CD4-positive, CD25-positive, alpha-beta regulatory T cell (primary cell): ENCODE measurements around the gene CREBBP. TPM values are rescaled to one million over a fixed set of nuclear protein-coding genes. Genes with fewer than 3 reads are reported as not detected.

ENCODE experiments used
- ATAC-seq, 2 donors: fragments of 150-1000 bp; cut with Tn5 transposase; one replicate each; pipeline ENCODE4 v1.10.0; 2021; ENCODE audit warnings: low read depth in 2 of 2, moderate number of reproducible peaks in 2 of 2, moderate library complexity in 1 of 2
- DNase-seq, 3 donors: peaks; one replicate each; pipeline versions ENCODE4 v3.0.0 to v3.0.0-alpha.2; 2012 to 2022; ENCODE audit warnings: mixed read lengths in 1 of 3
- H3K27ac ChIP-seq: one replicate; pipeline ENCODE4 v1.7.0; 2013; ENCODE audit warnings: mild to moderate bottlenecking, low read length; ENCODE audit not compliant: insufficient read depth, poor library complexity, severe bottlenecking
- H3K27me3 ChIP-seq: one replicate; pipeline ENCODE4 v1.7.0; 2013; ENCODE audit warnings: low read length; ENCODE audit not compliant: control insufficient read depth, insufficient read depth
- H3K36me3 ChIP-seq: one replicate; pipeline ENCODE4 v1.7.0; 2013; ENCODE audit warnings: mild to moderate bottlenecking, low read length, moderate library complexity; ENCODE audit not compliant: control insufficient read depth, insufficient read depth
- H3K4me1 ChIP-seq: 2 replicates; pipeline ENCODE4 v1.7.0; 2013; ENCODE audit warnings: mild to moderate bottlenecking, low read length; ENCODE audit not compliant: insufficient read depth, control insufficient read depth, poor library complexity, severe bottlenecking
- H3K4me3 ChIP-seq: one replicate; pipeline ENCODE4 v1.7.0; 2013; ENCODE audit warnings: low read depth, mild to moderate bottlenecking, low read length, moderate library complexity
- H3K9me3 ChIP-seq, 2 experiments: 1 replicate in 1 of 2; 2 replicates in 1 of 2; pipeline ENCODE4 v1.7.0; 2013; ENCODE audit warnings: low read length in 2 of 2, mild to moderate bottlenecking in 1 of 2, moderate library complexity in 1 of 2; ENCODE audit not compliant: control insufficient read depth in 2 of 2
- H3K27ac Mint-ChIP-seq, 3 donors: one replicate each; pipeline ENCODE4 v1.8.0; 2020 to 2022; ENCODE audit warnings: mild to moderate bottlenecking in 3 of 3, mixed read lengths in 3 of 3, moderate library complexity in 2 of 3
- H3K27me3 Mint-ChIP-seq: one replicate; pipeline ENCODE4 v1.8.0; 2022; ENCODE audit warnings: mild to moderate bottlenecking, mixed read lengths
- H3K36me3 Mint-ChIP-seq: one replicate; pipeline ENCODE4 v1.8.0; 2020; ENCODE audit warnings: mixed read lengths
- H3K4me1 Mint-ChIP-seq, 4 donors: one replicate each; pipeline ENCODE4 v1.8.0; 2020 to 2022; ENCODE audit warnings: mixed read lengths in 4 of 4, mild to moderate bottlenecking in 1 of 4
- H3K4me3 Mint-ChIP-seq, 4 donors: one replicate each; pipeline ENCODE4 v1.8.0; 2020 to 2022; ENCODE audit warnings: mild to moderate bottlenecking in 4 of 4, mixed read lengths in 4 of 4, moderate library complexity in 3 of 4
- H3K9me3 Mint-ChIP-seq, 7 donors: one replicate each; pipeline ENCODE4 v1.8.0; 2020 to 2022; ENCODE audit warnings: mixed read lengths in 7 of 7, mild to moderate bottlenecking in 3 of 7, moderate library complexity in 2 of 7
- polyA plus RNA-seq, 4 donors: library from polyadenylated mRNA; unstranded; fragments of 300-500 nt; fragmentation: Illumina TruSeq; gene quantifications; one replicate each; pipeline ENCODE4 v1.2.3, GENCODE V29; 2021
- total RNA-seq: library from RNA; stranded (reverse); gene quantifications from one replicate; pipeline ENCODE4 v1.2.3, GENCODE V29; 2022

Gene CREBBP
- total and polyA plus RNA-seq, 5 donors from 2014 or later: 3.3 to 192 (median 4.1) TPM

DNA sequence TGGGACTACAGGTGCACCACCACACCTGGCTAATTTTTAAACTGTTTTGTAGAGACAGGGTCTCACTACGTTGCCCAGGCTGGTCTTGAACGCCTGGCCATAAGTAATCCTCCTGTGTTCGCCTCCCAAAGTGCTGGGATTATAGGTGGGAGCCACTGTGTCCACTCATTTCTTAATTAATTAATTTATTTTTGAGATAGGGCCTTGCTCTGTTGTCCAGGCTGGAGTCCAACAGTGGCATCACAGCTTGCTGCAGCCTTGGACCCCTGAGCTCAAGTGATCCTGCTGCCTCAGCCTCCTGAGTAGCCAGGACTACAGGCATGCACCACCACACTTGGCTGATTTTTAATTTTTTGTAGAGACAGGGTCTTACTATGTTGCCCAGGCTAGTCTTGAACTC lies 116.1 kb downstream of the CREBBP start:
- H3K4me1 Mint-ChIP-seq: peaks cover 0 to 8% (median 3%) of the 10 kb centered on the region in 4 donors
- no peaks in the 10 kb centered on the region for H3K27me3 ChIP-seq
- H3K9me3 Mint-ChIP-seq: no peaks in the 10 kb centered on the region
- peaks cover 78% of the 10 kb centered on the region for H3K36me3 ChIP-seq
- peaks cover 37% of the 10 kb centered on the region for H3K36me3 Mint-ChIP-seq
- H3K4me1 ChIP-seq: no peaks in the 10 kb centered on the region
- no peak for DNase-seq
- peak overlapping the region in 1 of 3 donors; percentile 38 for H3K27ac Mint-ChIP-seq
- H3K4me3 Mint-ChIP-seq: no peak overlapping the region
- H3K27ac ChIP-seq: no peak overlapping the region
- H3K27me3 Mint-ChIP-seq: no peaks in the 10 kb centered on the region
- ATAC-seq: no peak
- no peaks in the 10 kb centered on the region for H3K9me3 ChIP-seq
- no peak overlapping the region for H3K4me3 ChIP-seq

DNA sequence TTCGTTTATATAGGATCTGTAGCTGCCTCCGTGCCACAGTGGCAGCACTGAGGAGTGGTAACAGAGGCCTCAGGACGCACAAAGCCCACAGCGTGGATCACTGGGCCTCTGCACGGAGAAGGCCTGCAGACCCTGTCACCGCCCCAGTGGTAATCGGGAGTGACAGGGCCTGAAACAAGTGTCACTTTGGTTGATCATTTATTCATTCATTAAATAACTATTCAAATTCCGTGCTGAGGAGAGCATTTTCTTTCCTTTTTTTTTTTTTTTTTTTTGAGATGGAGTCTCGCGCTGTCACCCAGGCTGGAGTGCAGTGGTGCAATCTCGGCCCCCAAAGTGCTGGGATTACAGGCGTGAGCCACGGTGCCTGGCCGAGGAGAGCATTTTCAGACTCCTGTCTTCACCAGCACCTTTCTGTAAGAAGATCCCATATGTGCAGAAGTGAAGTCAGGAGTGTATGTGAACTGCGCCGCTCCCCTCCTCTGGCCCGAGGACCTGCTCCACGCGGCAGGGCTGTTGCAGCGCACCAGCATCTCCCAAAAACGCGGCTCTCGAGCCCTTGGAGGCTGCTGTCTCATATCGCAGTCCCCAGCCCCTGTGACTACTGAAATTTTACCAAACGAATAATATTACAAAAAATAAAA lies 118.3 kb downstream of the CREBBP start:
- H3K36me3 ChIP-seq: peaks cover 78% of the 10 kb centered on the region
- no peak for ATAC-seq
- H3K27ac Mint-ChIP-seq: no peak overlapping the region

DNA sequence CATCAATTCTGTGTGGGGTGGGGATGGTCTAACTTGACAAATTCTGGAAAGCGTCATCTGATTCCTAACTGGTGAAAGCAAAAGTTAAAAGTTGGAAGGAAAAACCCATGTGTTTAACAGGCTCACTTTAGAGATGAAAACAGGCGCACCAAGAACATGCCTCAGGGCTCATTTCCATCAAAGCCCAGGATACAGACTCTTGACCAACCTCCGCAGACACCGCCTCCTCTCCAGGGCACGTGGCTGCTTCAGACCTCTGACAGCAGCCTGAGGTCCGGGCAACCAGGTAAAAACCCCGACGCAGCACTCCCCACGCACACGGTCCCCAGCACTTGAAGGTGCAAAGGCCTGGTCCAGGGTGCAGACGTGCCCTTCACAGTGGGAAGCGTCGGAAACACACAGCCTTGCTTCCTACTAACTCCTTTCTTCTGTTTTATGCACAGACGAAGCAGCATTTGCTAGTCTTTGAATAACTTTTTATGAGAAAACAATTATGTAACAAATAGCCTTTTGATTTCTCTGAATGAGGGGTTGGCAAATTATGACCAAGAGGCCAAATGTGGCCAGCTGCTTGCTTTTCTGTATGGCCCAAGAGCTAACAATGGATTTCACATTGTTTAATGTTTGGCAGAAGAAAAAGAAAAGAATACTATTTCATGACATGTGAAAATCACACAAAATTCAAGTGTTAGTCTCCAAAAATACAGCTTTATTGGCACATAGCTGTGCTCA lies 119.0 kb downstream of the CREBBP start:
- H3K4me3 ChIP-seq: no peak overlapping the region
- H3K36me3 ChIP-seq: peaks cover 78% of the 10 kb centered on the region
- Mint-ChIP-seq H3K27ac (no peak overlapping the region), H3K4me1 (peaks cover 0 to 2% (median 0%) of the 10 kb centered on the region in 4 donors), H3K36me3 (peaks cover 28% of the 10 kb centered on the region), H3K4me3 (no peak overlapping the region), H3K9me3 (no peaks in the 10 kb centered on the region), H3K27me3 (no peaks in the 10 kb centered on the region)
- H3K9me3 ChIP-seq: no peaks in the 10 kb centered on the region
- H3K27me3 ChIP-seq: no peaks in the 10 kb centered on the region
- no peak for ATAC-seq
- H3K4me1 ChIP-seq: no peaks in the 10 kb centered on the region
- H3K27ac ChIP-seq: no peak overlapping the region
- no peak for DNase-seq

More for the DNA sequence above, 118.3 kb downstream of the CREBBP start:
- Histone ChIP-seq H3K4me3 (no peak overlapping the region), H3K27ac (no peak overlapping the region), H3K4me1 (no peaks in the 10 kb centered on the region), H3K9me3 (no peaks in the 10 kb centered on the region), H3K27me3 (no peaks in the 10 kb centered on the region)
- no peak overlapping the region for H3K4me3 Mint-ChIP-seq
- H3K4me1 Mint-ChIP-seq: peaks cover 0 to 5% (median 2%) of the 10 kb centered on the region in 4 donors
- peaks cover 33% of the 10 kb centered on the region for H3K36me3 Mint-ChIP-seq
- H3K9me3 Mint-ChIP-seq: no peaks in the 10 kb centered on the region
- no peaks in the 10 kb centered on the region for H3K27me3 Mint-ChIP-seq
- no peak for DNase-seq

DNA sequence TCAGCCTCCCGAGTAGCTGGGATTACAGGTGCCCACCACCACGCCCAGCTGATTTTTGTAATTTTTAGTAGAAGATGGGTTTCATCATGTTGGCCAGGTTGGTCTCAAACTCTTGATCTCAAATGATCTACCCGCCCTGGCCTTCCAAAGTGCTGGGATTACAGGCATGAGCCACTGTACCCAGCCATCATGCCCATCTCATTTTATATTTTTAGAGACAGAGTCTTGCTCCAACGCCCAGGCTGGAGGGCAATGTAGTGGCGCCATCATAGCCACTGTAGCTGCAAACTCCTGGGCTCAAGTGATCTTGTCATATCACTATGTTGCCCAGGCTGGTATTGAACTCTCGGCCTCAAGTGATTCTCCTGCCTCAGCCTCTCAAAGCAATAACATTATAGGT lies 120.0 kb downstream of the CREBBP start:
- H3K4me1 Mint-ChIP-seq: peaks cover 0 to 2% (median under 1%) of the 10 kb centered on the region in 4 donors
- DNase-seq (no peak), ATAC-seq (no peak)
- H3K9me3 Mint-ChIP-seq: no peaks in the 10 kb centered on the region
- H3K9me3 ChIP-seq: no peaks in the 10 kb centered on the region
- H3K27ac Mint-ChIP-seq: no peak overlapping the region
- H3K27me3 ChIP-seq: no peaks in the 10 kb centered on the region
- no peak overlapping the region for H3K27ac ChIP-seq
- peaks cover 78% of the 10 kb centered on the region for H3K36me3 ChIP-seq
- H3K36me3 Mint-ChIP-seq: peaks cover 30% of the 10 kb centered on the region
- H3K27me3 Mint-ChIP-seq: no peaks in the 10 kb centered on the region
- H3K4me1 ChIP-seq: no peaks in the 10 kb centered on the region
- no peak overlapping the region for H3K4me3 ChIP-seq
- no peak overlapping the region for H3K4me3 Mint-ChIP-seq

DNA sequence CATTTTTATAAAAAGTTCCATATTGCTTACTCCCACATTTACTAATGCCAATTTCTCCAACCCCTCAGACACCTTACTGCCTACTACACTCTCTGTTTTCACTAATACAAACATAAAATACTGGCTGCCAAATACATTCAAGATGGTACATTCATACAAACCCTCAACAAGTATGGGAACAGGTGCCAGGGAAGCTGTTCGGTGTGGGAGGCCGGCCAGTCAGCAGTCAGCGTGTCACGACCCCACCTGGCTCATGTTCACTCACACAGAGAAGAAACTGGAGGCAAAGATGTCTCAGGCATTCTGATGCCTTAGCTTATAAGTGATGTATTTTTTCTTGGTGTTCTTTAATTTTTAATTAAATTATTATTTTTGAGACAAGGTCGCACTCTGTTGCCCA lies 120.8 kb downstream of the CREBBP start:
- no peak overlapping the region for H3K4me3 ChIP-seq
- H3K27ac ChIP-seq: no peak overlapping the region
- peaks cover 0 to 4% (median under 1%) of the 10 kb centered on the region in 4 donors for H3K4me1 Mint-ChIP-seq
- H3K4me1 ChIP-seq: no peaks in the 10 kb centered on the region
- no peaks in the 10 kb centered on the region for H3K27me3 ChIP-seq
- H3K9me3 Mint-ChIP-seq: no peaks in the 10 kb centered on the region
- no peaks in the 10 kb centered on the region for H3K9me3 ChIP-seq
- ATAC-seq: no peak
- H3K36me3 ChIP-seq: peaks cover 77% of the 10 kb centered on the region
- DNase-seq: no peak
- H3K36me3 Mint-ChIP-seq: peaks cover 32% of the 10 kb centered on the region
- H3K4me3 Mint-ChIP-seq: no peak overlapping the region
- peak overlapping the region in 1 of 3 donors; percentile 62 for H3K27ac Mint-ChIP-seq
- H3K27me3 Mint-ChIP-seq: no peaks in the 10 kb centered on the region

DNA sequence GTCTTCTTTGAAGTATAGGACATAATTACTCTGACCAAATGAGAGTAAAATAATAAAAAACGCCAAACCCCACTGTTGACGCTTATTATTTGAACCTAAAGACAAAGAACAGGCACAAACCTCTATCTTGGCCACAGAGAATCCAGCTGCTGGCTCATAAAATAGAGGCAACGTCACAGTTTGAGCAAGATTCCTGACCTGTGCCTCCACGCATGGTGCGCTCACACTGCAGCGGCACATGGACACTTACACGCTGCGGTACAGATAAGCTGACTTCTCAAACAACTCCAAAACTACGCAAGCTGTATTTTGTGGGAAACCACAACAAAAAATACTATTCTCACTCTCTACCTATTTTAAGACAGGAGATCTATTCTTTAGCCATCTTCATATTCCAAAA lies 124.4 kb downstream of the CREBBP start:
- peaks cover 79% of the 10 kb centered on the region for H3K36me3 ChIP-seq
- peaks cover 29% of the 10 kb centered on the region for H3K36me3 Mint-ChIP-seq

DNA sequence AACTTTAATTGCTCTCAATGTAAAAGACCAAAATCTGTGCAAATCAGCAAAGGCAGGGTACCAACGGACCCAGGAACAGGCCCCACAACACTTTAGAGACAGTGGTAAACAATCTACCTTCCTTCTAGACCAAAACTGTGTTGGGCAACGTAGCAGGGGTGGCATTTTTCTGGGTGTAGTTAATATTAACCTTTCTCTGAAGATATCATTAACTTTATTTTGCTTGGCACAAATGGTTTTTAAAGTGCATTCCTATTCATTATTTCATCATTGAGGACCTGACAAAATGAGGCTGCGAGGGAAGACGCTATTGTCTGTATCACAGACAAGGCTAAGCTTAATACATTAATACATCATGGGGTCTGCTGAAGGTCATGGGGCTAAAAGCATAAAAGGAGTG lies 125.3 kb downstream of the CREBBP start:
- no peak overlapping the region for H3K27ac Mint-ChIP-seq
- H3K36me3 ChIP-seq: peaks cover 84% of the 10 kb centered on the region

More for the DNA sequence above, 124.4 kb downstream of the CREBBP start:
- ATAC-seq (no peak), DNase-seq (no peak)
- H3K4me3 Mint-ChIP-seq: no peak overlapping the region
- peaks cover 0 to 13% (median 3%) of the 10 kb centered on the region in 4 donors for H3K4me1 Mint-ChIP-seq
- no peak overlapping the region for H3K27ac ChIP-seq
- no peaks in the 10 kb centered on the region for H3K9me3 ChIP-seq
- H3K27me3 Mint-ChIP-seq: no peaks in the 10 kb centered on the region
- H3K9me3 Mint-ChIP-seq: no peaks in the 10 kb centered on the region
- no peak overlapping the region for H3K27ac Mint-ChIP-seq
- no peaks in the 10 kb centered on the region for H3K27me3 ChIP-seq
- H3K4me3 ChIP-seq: no peak overlapping the region
- H3K4me1 ChIP-seq: no peaks in the 10 kb centered on the region

More for the DNA sequence above, 125.3 kb downstream of the CREBBP start:
- DNase-seq (no peak), ATAC-seq (no peak)
- Mint-ChIP-seq H3K4me3 (no peak overlapping the region), H3K4me1 (peaks cover 0 to 14% (median 3%) of the 10 kb centered on the region in 4 donors), H3K36me3 (peaks cover 33% of the 10 kb centered on the region), H3K27me3 (no peaks in the 10 kb centered on the region), H3K9me3 (no peaks in the 10 kb centered on the region)
- H3K4me3 ChIP-seq: no peak overlapping the region
- H3K9me3 ChIP-seq: no peaks in the 10 kb centered on the region
- no peaks in the 10 kb centered on the region for H3K4me1 ChIP-seq
- no peak overlapping the region for H3K27ac ChIP-seq
- no peaks in the 10 kb centered on the region for H3K27me3 ChIP-seq
